ENCODE data around the gene AFF3.
A peak's percentile ranks its signal among the peaks of the same experiment; 100 is the strongest.

DNA sequence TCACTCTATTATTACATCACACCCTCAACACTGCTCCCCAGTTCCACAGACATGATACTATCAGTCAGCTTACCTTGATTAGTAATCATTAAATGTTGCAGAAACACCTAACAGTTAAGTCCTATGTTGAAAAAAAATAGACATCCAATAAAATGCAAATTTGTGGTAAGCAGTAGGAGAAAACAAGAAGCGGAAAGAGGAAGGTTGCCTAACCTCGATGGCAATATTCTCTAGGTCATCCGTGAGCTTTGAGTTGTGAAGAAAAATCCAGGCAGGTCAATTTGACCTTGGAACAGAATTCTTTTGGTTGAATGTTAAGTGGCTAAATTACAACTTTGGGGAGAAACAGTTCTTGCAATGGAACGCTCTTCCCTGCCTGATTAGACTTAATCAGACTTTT is 264.4 kb downstream of the AFF3 start:
- TF ChIP-seq MAFK (IDR thresholded peaks at IDR 0.05; ENCODE audit: low read depth, low read length) (no peak), CTCF (conservative IDR thresholded peaks at IDR 0.05; ENCODE audit: low read depth, low read length) (no peak), POLR2A (IDR thresholded peaks at IDR 0.05; ENCODE audit: low read depth, low read length) (no peak), MAZ (IDR thresholded peaks at IDR 0.05; ENCODE audit: borderline replicate concordance, low read depth, low read length) (no peak), SMC3 (IDR thresholded peaks at IDR 0.05; ENCODE audit: low read depth, low read length) (no peak), RAD21 (IDR thresholded peaks at IDR 0.05; ENCODE audit: low read length) (no peak), CEBPB (IDR thresholded peaks at IDR 0.05; ENCODE audit: low read depth, low read length) (peak; percentile 53; the same call in 1 of the 2 replicates)
- TF ChIP-seq, protein P1, sequence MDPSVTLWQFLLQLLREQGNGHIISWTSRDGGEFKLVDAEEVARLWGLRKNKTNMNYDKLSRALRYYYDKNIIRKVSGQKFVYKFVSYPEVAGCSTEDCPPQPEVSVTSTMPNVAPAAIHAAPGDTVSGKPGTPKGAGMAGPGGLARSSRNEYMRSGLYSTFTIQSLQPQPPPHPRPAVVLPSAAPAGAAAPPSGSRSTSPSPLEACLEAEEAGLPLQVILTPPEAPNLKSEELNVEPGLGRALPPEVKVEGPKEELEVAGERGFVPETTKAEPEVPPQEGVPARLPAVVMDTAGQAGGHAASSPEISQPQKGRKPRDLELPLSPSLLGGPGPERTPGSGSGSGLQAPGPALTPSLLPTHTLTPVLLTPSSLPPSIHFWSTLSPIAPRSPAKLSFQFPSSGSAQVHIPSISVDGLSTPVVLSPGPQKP (IDR thresholded peaks at IDR 0.05; ENCODE audit: borderline replicate concordance, low read depth, low read length): no peak

All from IMR-90 (cell line).